HEK293 (cell line): ENCODE results near the gene CDC42.

Source experiments
- CTCF ChIA-PET: fragments of 350-600 bp; formaldehyde crosslinking; extraction: SDS; loops from one replicate; lab custom pipeline; 2021; ENCODE audit warnings: antibody characterized with exemption; lab: Yijun Ruan, JAX
- POLR2A ChIA-PET: fragments of 300-600 bp; formaldehyde crosslinking; extraction: SDS; loops from one replicate; lab custom pipeline; 2020; ENCODE audit warnings: antibody characterized with exemption, inconsistent platforms; lab: Yijun Ruan, JAX
- H3K27ac ChIP-seq: fragments of 200-500 bp; sonication (Bioruptor generic); 2 replicates; pipeline ENCODE4 v1.5.1; 2014; ENCODE audit warnings: low read depth, low read length, control low read depth, inconsistent platforms; ENCODE audit errors: extremely low read depth
- H3K36me3 ChIP-seq, 2 experiments: fragments of 200-500 bp in 1 of 2; sonication (Bioruptor generic) in 1 of 2; 1 replicate in 1 of 2; 2 replicates in 1 of 2; pipeline ENCODE4 v1.5.1; 2014 to 2017; ENCODE audit warnings: inconsistent platforms in 2 of 2, low read length in 2 of 2; ENCODE audit not compliant: control insufficient read depth in 2 of 2, insufficient read depth in 1 of 2
- H3K4me1 ChIP-seq: fragments of 200-500 bp; sonication (Bioruptor generic); 2 replicates; pipeline ENCODE4 v1.5.1; 2014; ENCODE audit warnings: mild to moderate bottlenecking, low read length, inconsistent platforms; ENCODE audit not compliant: control insufficient read depth, insufficient read depth
- H3K4me3 ChIP-seq: 2 replicates; pipeline ENCODE4 v1.5.1; 2011; ENCODE audit warnings: low read depth, mild to moderate bottlenecking, control low read depth, low read length, moderate library complexity
- H3K9me3 ChIP-seq: fragments of 200-500 bp; sonication (Bioruptor generic); 2 replicates; pipeline ENCODE4 v1.5.1; 2014; ENCODE audit warnings: low read depth, low read length, inconsistent platforms; ENCODE audit not compliant: control insufficient read depth, insufficient read depth
- HOXC10 ChIP-seq: sonication (generic); formaldehyde crosslinking; IDR thresholded peaks from 2 replicates; pipeline ENCODE4 v1.8.1; 2023; ENCODE audit warnings: mild to moderate bottlenecking, missing genetic modification reagents
- IKZF3 ChIP-seq: fragments of 450-650 bp; IDR thresholded peaks from 2 replicates; pipeline ENCODE4 v1.5.0; 2018; ENCODE audit warnings: missing biosample characterization, mild to moderate bottlenecking, missing genetic modification characterization, moderate library complexity
- KLF1 ChIP-seq: fragments of 450-650 bp; formaldehyde crosslinking; IDR thresholded peaks from 2 replicates; pipeline ENCODE4 v1.5.1; 2016; ENCODE audit warnings: missing biosample characterization, missing genetic modification characterization
- OSR2 ChIP-seq: fragments of 450-650 bp; formaldehyde crosslinking; IDR thresholded peaks from 2 replicates; pipeline ENCODE4 v1.5.1; 2016; ENCODE audit warnings: missing biosample characterization, missing genetic modification characterization
- PRDM4 ChIP-seq: fragments of 450-650 bp; formaldehyde crosslinking; IDR thresholded peaks from 2 replicates; pipeline ENCODE4 v1.5.1; 2017; ENCODE audit warnings: missing biosample characterization, missing genetic modification characterization
- PRDM6 ChIP-seq: fragments of 450-650 bp; formaldehyde crosslinking; IDR thresholded peaks from 2 replicates; pipeline ENCODE4 v1.5.1; 2017; ENCODE audit warnings: missing biosample characterization, missing genetic modification characterization
- ZNF211 ChIP-seq: fragments of 450-650 bp; formaldehyde crosslinking; IDR thresholded peaks from 2 replicates; pipeline ENCODE4 v1.5.1; 2016; ENCODE audit warnings: low read depth, missing biosample characterization, missing genetic modification characterization
- ZNF292 ChIP-seq: fragments of 450-650 bp; formaldehyde crosslinking; IDR thresholded peaks from 2 replicates; pipeline ENCODE4 v1.5.1; 2016; ENCODE audit warnings: low read depth, missing biosample characterization, missing genetic modification characterization, borderline replicate concordance
- ZNF423 ChIP-seq: fragments of 450-650 bp; formaldehyde crosslinking; IDR thresholded peaks from 2 replicates; pipeline ENCODE4 v1.5.1; 2016; ENCODE audit warnings: missing biosample characterization, missing genetic modification characterization
- ZNF530 ChIP-seq: fragments of 450-650 bp; formaldehyde crosslinking; IDR thresholded peaks from 2 replicates; pipeline ENCODE4 v1.5.1; 2016; ENCODE audit warnings: low read depth, missing biosample characterization, missing genetic modification characterization
- ZNF549 ChIP-seq: fragments of 450-650 bp; IDR thresholded peaks from 2 replicates; pipeline ENCODE4 v1.5.1; 2018; ENCODE audit warnings: missing biosample characterization, missing genetic modification characterization, mild to moderate bottlenecking, inconsistent platforms, moderate library complexity
- ZNF596 ChIP-seq: fragments of 450-650 bp; IDR thresholded peaks from 2 replicates; pipeline ENCODE4 v1.5.0; 2018; ENCODE audit warnings: missing biosample characterization, mild to moderate bottlenecking, missing genetic modification characterization, moderate library complexity
- ZNF626 ChIP-seq: fragments of 450-650 bp; sonication (Bioruptor Pico); formaldehyde crosslinking; IDR thresholded peaks from 2 replicates; pipeline ENCODE4 v1.5.1; 2018; ENCODE audit warnings: missing biosample characterization, missing genetic modification characterization, inconsistent platforms
- ZNF677 ChIP-seq: fragments of 450-650 bp; IDR thresholded peaks from 2 replicates; pipeline ENCODE4 v1.5.0; 2018; ENCODE audit warnings: missing biosample characterization, mild to moderate bottlenecking, missing genetic modification characterization, moderate library complexity
- ZSCAN30 ChIP-seq: fragments of 450-650 bp; IDR thresholded peaks from 2 replicates; pipeline ENCODE4 v1.5.1; 2018; ENCODE audit warnings: missing biosample characterization, mild to moderate bottlenecking, missing genetic modification characterization, moderate library complexity
- ZSCAN4 ChIP-seq: fragments of 450-650 bp; formaldehyde crosslinking; IDR thresholded peaks from 2 replicates; pipeline ENCODE4 v1.5.1; 2017; ENCODE audit warnings: missing biosample characterization, missing genetic modification characterization
- ZXDB ChIP-seq: fragments of 450-650 bp; formaldehyde crosslinking; IDR thresholded peaks from 2 replicates; pipeline ENCODE4 v1.5.1; 2016; ENCODE audit warnings: missing biosample characterization, missing genetic modification characterization
- TF ChIP-seq, protein P1 (sequence below): fragments of 450-650 bp; formaldehyde crosslinking; IDR thresholded peaks from 2 replicates; pipeline ENCODE4 v1.5.1; 2016; ENCODE audit warnings: missing biosample characterization, missing genetic modification characterization

The CDC42 gene

DNA sequence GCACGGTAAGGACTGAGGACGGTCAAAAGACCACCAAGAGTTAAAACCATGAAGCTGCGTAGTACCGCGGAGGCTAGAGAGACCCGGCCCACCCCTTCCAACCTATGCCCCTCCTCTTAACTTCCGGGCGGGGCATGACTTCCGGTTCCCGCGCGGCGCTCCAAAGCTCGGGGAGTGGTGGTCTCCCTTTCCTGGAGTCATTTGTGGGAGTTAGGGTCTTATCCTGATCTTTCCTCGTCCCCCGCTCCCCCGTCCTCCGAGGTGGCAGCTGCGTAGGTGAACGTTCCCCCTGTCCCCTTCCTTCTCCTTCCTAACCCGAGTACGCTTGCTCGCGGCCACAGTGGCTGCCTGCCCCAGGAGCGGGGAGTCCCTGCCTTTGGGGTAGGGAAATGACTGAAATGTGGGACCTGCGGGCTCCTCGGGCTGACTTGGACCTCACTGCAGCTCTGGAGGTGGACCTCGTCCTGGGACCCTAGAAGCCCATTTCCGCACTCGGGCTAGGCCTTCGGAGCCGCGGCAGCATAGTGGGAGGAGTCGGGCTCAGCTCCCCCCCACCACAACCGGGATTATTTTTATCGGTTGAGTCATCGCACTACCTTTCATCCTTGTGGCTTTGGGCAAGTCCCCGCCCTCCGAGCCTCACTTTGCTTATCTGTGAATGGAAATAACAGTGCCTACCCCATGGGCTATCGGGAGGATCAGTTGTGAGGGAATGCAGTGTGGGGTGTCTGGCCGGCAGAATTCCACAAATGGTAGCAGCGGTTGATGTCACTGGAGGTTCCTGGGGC, 26.9 kb upstream of the CDC42 start (continued):
- no peak for TF ChIP-seq ZNF549
- no peak for TF ChIP-seq PRDM6 (tag by site-specific recombination)
- no peak for TF ChIP-seq ZNF211 (tag by site-specific recombination)
- TF ChIP-seq ZXDB (tag by site-specific recombination): peak; percentile 80
- peak; percentile 7; the same call in 1 of the 2 replicates for TF ChIP-seq PRDM4 (tag by site-specific recombination)
- peak; percentile 66 for TF ChIP-seq KLF1 (tag by site-specific recombination)

GRCh38 chr1:22026924-22027289, 25.6 kb upstream of the CDC42 start:
- POLR2A ChIA-PET: no interaction called here
- TF ChIP-seq HOXC10 (CRISPR knock-in tag): no peak
- TF ChIP-seq, all 188 proteins: peak for 0
- Histone ChIP-seq H3K4me1 (no peaks in the 10 kb centered on the region), H3K27ac (no peak overlapping the region), H3K4me3 (no peak overlapping the region), H3K36me3 (peaks cover 0 to 15% of the 10 kb centered on the region in 2 experiments; a peak in 1 of 3 replicates), H3K9me3 (no peaks in the 10 kb centered on the region)
- CTCF ChIA-PET: interaction anchor here (0.6 kb wide), 1 partner anchor 126 kb away, joined by 3 read pairs; no protein-coding TSS in a partner anchor

DNA sequence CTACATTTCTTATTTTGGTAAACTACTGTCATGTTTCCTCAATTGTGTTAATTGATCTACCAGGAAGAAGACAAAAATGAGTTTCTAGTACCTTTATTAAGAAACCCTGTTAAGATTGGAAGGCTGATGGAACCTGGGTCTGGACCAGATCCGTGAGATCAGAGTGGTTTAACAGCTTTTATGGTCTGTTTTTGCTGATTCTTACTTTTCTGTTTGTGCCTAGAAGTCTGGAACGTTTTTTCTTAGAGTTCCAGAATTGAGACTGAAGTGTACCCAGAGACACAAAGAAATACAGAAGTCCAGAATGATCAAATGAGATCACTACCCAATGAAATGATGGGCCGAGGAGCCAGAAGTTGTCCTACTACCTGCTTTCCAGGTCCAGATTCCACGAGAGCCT, 22.5 kb upstream of the CDC42 start:
- TF ChIP-seq ZNF626 (tag by site-specific recombination) (no peak), ZSCAN30 (tag by site-specific recombination) (no peak), ZNF596 (tag by site-specific recombination) (no peak), ZNF292 (no peak), IKZF3 (tag by site-specific recombination) (no peak), ZNF677 (no peak), ZNF530 (tag by site-specific recombination) (no peak), OSR2 (no peak), ZNF423 (tag by site-specific recombination) (no peak), ZSCAN4 (tag by site-specific recombination) (no peak)
- TF ChIP-seq, protein P1, sequence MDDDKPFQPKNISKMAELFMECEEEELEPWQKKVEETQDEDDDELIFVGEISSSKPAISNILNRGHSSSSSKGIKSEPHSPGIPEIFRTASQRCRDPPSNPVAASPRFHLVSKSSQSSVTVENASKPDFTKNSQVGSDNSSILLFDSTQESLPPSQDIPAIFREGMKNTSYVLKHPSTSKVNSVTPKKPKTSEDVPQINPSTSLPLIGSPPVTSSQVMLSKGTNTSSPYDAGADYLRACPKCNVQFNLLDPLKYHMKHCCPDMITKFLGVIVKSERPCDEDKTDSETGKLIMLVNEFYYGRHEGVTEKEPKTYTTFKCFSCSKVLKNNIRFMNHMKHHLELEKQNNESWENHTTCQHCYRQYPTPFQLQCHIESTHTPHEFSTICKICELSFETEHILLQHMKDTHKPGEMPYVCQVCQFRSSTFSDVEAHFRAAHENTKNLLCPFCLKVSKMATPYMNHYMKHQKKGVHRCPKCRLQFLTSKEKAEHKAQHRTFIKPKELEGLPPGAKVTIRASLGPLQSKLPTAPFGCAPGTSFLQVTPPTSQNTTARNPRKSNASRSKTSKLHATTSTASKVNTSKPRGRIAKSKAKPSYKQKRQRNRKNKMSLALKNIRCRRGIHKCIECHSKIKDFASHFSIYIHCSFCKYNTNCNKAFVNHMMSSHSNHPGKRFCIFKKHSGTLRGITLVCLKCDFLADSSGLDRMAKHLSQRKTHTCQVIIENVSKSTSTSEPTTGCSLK (tag by site-specific recombination): no peak
- TF ChIP-seq, all 188 proteins: peak for 0
- no peaks in the 10 kb centered on the region for H3K4me1 ChIP-seq
- ChIA-PET POLR2A (interaction anchor here (0.7 to 4.6 kb wide), 2 partner anchors 23 to 26 kb away, joined by 6 to 22 read pairs; partner anchors contain the start of gene CDC42), CTCF (interaction anchor here (0.6 kb wide), 1 partner anchor 62 kb away, joined by 5 read pairs; no protein-coding TSS in a partner anchor)
- no peak overlapping the region for H3K4me3 ChIP-seq
- peaks cover 0 to 15% of the 10 kb centered on the region in 2 experiments; a peak in 1 of 3 replicates for H3K36me3 ChIP-seq
- no peak overlapping the region for H3K27ac ChIP-seq
- H3K9me3 ChIP-seq: no peaks in the 10 kb centered on the region
